Keratinocyte (primary cell): ENCODE data around the gene PPL. TPM values are rescaled to one million over a fixed set of nuclear protein-coding genes. Genes with fewer than 3 reads are reported as not detected.

Experiments used
- DNase-seq: peaks from one replicate; pipeline ENCODE4 v3.0.0-alpha.2; 2011; ENCODE audit warnings: low read depth, missing footprints, low spot score
- FAIRE-seq: peaks from 2 replicates; lab custom pipeline; 2011; peaks lifted over from hg19 to GRCh38; lab: Jason Lieb, UNC
- H2AFZ ChIP-seq: 2 replicates; pipeline ENCODE4 v1.6.0; 2012; ENCODE audit warnings: low read length, control low read depth, inconsistent platforms; ENCODE audit not compliant: control insufficient read depth
- H3K27ac ChIP-seq: 2 replicates; pipeline ENCODE4 v1.5.1; 2011; ENCODE audit warnings: low read length; ENCODE audit not compliant: control insufficient read depth, insufficient read depth
- H3K27me3 ChIP-seq: 3 replicates; pipeline ENCODE4 v1.6.0; 2011; ENCODE audit warnings: low read length; ENCODE audit not compliant: control insufficient read depth, insufficient read depth; ENCODE audit errors: extremely low read depth
- H3K36me3 ChIP-seq, 2 experiments: 2 replicates in 1 of 2; 3 replicates in 1 of 2; pipeline ENCODE4 v1.5.1; 2011; ENCODE audit warnings: low read length in 2 of 2, mild to moderate bottlenecking in 1 of 2; ENCODE audit not compliant: control insufficient read depth in 2 of 2, insufficient read depth in 2 of 2; ENCODE audit errors: extremely low read depth in 1 of 2
- H3K4me1 ChIP-seq: 3 replicates; pipeline ENCODE4 v1.5.1; 2011; ENCODE audit warnings: low read length; ENCODE audit not compliant: control insufficient read depth, insufficient read depth; ENCODE audit errors: extremely low read depth
- H3K4me2 ChIP-seq: 3 replicates; pipeline ENCODE4 v1.6.0; 2011; ENCODE audit warnings: low read depth, low read length; ENCODE audit not compliant: control insufficient read depth, insufficient read depth; ENCODE audit errors: extremely low read depth
- H3K4me3 ChIP-seq, 3 experiments: fragments of 200-600 bp in 1 of 3; sonication (generic) in 1 of 3; 2 replicates in 2 of 3; 3 replicates in 1 of 3; pipeline ENCODE4 v1.5.1; 2011 to 2016; ENCODE audit warnings: low read length in 3 of 3, mild to moderate bottlenecking in 3 of 3, control low read depth in 2 of 3, inconsistent platforms in 1 of 3, low read depth in 1 of 3, mixed read lengths in 1 of 3, mixed run types in 1 of 3, moderate library complexity in 1 of 3; ENCODE audit not compliant: control insufficient read depth in 2 of 3, insufficient read depth in 2 of 3; ENCODE audit errors: extremely low read depth in 1 of 3
- H3K79me2 ChIP-seq: 2 replicates; pipeline ENCODE4 v1.6.0; 2012; ENCODE audit warnings: low read length; ENCODE audit not compliant: control insufficient read depth, insufficient read depth
- H3K9ac ChIP-seq: 3 replicates; pipeline ENCODE4 v1.6.0; 2011; ENCODE audit warnings: low read length; ENCODE audit not compliant: control insufficient read depth, insufficient read depth; ENCODE audit errors: extremely low read depth
- H3K9me1 ChIP-seq: 3 replicates; pipeline ENCODE4 v1.6.0; 2011; ENCODE audit warnings: low read length; ENCODE audit not compliant: control insufficient read depth, insufficient read depth; ENCODE audit errors: extremely low read depth
- H3K9me3 ChIP-seq: 2 replicates; pipeline ENCODE4 v1.5.1; 2012; ENCODE audit warnings: low read depth, low read length; ENCODE audit not compliant: control insufficient read depth
- H4K20me1 ChIP-seq: 3 replicates; pipeline ENCODE4 v1.6.0; 2011; ENCODE audit warnings: low read length; ENCODE audit not compliant: control insufficient read depth, insufficient read depth; ENCODE audit errors: extremely low read depth
- EZH2 ChIP-seq: IDR thresholded peaks from one replicate; pipeline ENCODE4 v1.6.1; 2012; ENCODE audit warnings: inconsistent platforms, mild to moderate bottlenecking, low read length, moderate library complexity
- dilution Hi-C: fragments of 300-500 bp; cut with MboI; formaldehyde crosslinking; loops from one replicate; pipeline ENCODE4 v1.7.0; 2020; ENCODE audit warnings: low sequenced_read_pairs; ENCODE audit not compliant: extremely low pct_ligation_motif_present
- polyA plus RNA-seq, 5 experiments: library from polyadenylated mRNA; depleted of rRNA in 3 of 5; stranded (reverse) in 3 of 5; stranded (forward) in 1 of 5; unstranded in 1 of 5; fragments of >200 nt; gene quantifications; 1 replicate in 1 of 5; 2 replicates in 3 of 5; 3 replicates in 1 of 5; pipeline versions ENCODE4 v1.2.1 to v1.2.3, GENCODE V29; 2011 to 2012; ENCODE audit warnings: missing spikeins in 2 of 5, low read depth in 1 of 5, low replicate concordance in 1 of 5
- TF ChIP-seq, protein P1 (sequence below), 3 experiments: IDR thresholded peaks in 1 of 3; conservative IDR thresholded peaks in 1 of 3; optimal IDR thresholded peaks in 1 of 3; 2 replicates in 2 of 3; 3 replicates in 1 of 3; pipeline versions ENCODE3 to v1.5.1; 2011; ENCODE audit warnings: low read length in 3 of 3, mild to moderate bottlenecking in 3 of 3, moderate library complexity in 2 of 3, control low read depth in 1 of 3, inconsistent platforms in 1 of 3; ENCODE audit not compliant: insufficient read depth in 2 of 3; ENCODE audit errors: extremely low read depth in 1 of 3

Gene PPL
- polyA plus RNA-seq, 1 donor (not counting 4 experiments of a cell fraction or from before 2014, with no cell fraction given): 26.6 TPM

DNA sequence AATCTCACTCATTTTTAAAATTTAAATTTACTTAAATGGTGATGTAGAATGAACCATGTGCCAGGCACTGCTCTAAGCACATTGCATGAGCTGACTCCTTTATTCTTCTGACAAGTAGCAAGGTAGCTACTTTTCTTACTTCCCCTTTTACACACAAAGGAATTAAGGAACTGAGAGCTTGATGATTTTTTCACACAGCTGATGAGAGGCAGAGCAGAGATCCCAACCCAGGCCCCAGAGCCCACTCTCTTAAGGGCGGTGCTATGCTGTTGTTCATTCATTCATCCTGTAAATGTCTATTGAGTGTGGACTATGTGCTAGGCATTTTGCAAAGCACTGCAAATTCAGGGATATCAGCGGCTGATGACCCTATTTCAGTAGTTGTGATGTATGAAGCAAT lies 39.1 kb upstream of the PPL start:
- no peaks in the 10 kb centered on the region for H3K27me3 ChIP-seq
- H3K36me3 ChIP-seq: no peaks in the 10 kb centered on the region
- DNase-seq: no peak
- H3K9me1 ChIP-seq: no peaks in the 10 kb centered on the region
- H3K79me2 ChIP-seq: no peaks in the 10 kb centered on the region
- FAIRE-seq: no peak
- dilution Hi-C loops: no loop called here
- H3K4me3 ChIP-seq: no peak overlapping the region
- H3K9ac ChIP-seq: no peak overlapping the region
- H3K4me2 ChIP-seq: no peak overlapping the region
- H3K9me3 ChIP-seq: no peaks in the 10 kb centered on the region
- no peak overlapping the region for H3K27ac ChIP-seq
- no peaks in the 10 kb centered on the region for H3K4me1 ChIP-seq
- TF ChIP-seq, protein P1, sequence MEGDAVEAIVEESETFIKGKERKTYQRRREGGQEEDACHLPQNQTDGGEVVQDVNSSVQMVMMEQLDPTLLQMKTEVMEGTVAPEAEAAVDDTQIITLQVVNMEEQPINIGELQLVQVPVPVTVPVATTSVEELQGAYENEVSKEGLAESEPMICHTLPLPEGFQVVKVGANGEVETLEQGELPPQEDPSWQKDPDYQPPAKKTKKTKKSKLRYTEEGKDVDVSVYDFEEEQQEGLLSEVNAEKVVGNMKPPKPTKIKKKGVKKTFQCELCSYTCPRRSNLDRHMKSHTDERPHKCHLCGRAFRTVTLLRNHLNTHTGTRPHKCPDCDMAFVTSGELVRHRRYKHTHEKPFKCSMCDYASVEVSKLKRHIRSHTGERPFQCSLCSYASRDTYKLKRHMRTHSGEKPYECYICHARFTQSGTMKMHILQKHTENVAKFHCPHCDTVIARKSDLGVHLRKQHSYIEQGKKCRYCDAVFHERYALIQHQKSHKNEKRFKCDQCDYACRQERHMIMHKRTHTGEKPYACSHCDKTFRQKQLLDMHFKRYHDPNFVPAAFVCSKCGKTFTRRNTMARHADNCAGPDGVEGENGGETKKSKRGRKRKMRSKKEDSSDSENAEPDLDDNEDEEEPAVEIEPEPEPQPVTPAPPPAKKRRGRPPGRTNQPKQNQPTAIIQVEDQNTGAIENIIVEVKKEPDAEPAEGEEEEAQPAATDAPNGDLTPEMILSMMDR (optimal IDR thresholded peaks at IDR 0.05 in 1 of 3, IDR thresholded peaks at IDR 0.05 in 1 of 3, conservative IDR thresholded peaks at IDR 0.05 in 1 of 3; ENCODE audit: extremely low read depth in 1 of 3, insufficient read depth in 2 of 3, low read length in 3 of 3): no peak
- no peak overlapping the region for H2AFZ ChIP-seq
- no peaks in the 10 kb centered on the region for H4K20me1 ChIP-seq

DNA sequence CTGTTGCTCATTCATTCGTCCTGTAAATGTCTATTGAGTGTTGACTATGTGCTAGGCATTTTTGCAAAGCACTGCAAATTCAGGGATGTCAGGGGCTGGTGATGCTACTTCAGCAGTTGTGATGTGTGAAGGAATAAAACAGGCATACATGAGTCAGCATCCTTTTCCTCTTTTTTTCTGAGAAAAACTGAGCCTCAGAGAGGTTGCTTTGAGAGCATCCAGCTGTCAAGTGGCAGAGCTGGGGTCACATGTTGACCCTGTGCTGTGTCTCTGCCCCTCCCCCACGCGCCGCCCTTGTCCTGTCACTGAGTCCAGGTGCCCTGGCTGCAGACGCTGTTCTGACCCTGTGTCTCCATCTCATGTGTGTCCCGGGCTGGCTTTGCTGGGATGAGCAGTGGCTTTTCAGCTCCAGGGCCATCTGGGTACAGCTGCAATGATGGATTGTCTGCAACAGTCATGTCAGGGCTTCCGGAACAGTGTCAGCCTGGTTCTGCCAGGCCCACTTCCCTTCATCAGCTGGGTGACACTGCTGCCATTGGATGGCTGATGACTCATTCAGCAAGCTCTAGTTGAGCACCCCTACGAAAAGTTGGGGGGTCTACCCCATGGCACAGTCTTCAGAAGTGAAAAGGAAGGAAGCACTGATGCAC lies 36.1 kb upstream of the PPL start:
- DNase-seq (no peak), FAIRE-seq (no peak)
- no peaks in the 10 kb centered on the region for H3K36me3 ChIP-seq
- no peak overlapping the region for H2AFZ ChIP-seq
- no peak for TF ChIP-seq EZH2
- TF ChIP-seq, protein P1 (optimal IDR thresholded peaks at IDR 0.05 in 1 of 3, IDR thresholded peaks at IDR 0.05 in 1 of 3, conservative IDR thresholded peaks at IDR 0.05 in 1 of 3; ENCODE audit: extremely low read depth in 1 of 3, insufficient read depth in 2 of 3, low read length in 3 of 3): no peak
- dilution Hi-C loops: no loop called here
- H3K9me1 ChIP-seq: no peaks in the 10 kb centered on the region
- no peaks in the 10 kb centered on the region for H4K20me1 ChIP-seq
- H3K9me3 ChIP-seq: no peaks in the 10 kb centered on the region
- H3K4me3 ChIP-seq: no peak overlapping the region
- H3K27me3 ChIP-seq: no peaks in the 10 kb centered on the region
- no peak overlapping the region for H3K27ac ChIP-seq
- no peak overlapping the region for H3K9ac ChIP-seq
- H3K4me2 ChIP-seq: no peak overlapping the region
- H3K79me2 ChIP-seq: no peaks in the 10 kb centered on the region
- no peaks in the 10 kb centered on the region for H3K4me1 ChIP-seq
